Fibroblast of lung (primary cell): ENCODE data around the gene SYCE3.

Experiments
- EZH2 ChIP-seq: IDR thresholded peaks from 2 replicates; pipeline ENCODE4 v1.5.1; 2012; ENCODE audit warnings: low read length, control low read depth, mild to moderate bottlenecking; ENCODE audit errors: missing control alignments
- TF ChIP-seq, protein P1 (sequence below), 2 donors: IDR thresholded peaks in 1 of 2; conservative IDR thresholded peaks in 1 of 2; 1 replicate in 1 of 2; 2 replicates in 1 of 2; pipeline ENCODE4 v1.5.1; 2011 to 2012; ENCODE audit warnings: low read length in 2 of 2, control low read depth in 1 of 2, inconsistent platforms in 1 of 2, low read depth in 1 of 2, mild to moderate bottlenecking in 1 of 2

DNA sequence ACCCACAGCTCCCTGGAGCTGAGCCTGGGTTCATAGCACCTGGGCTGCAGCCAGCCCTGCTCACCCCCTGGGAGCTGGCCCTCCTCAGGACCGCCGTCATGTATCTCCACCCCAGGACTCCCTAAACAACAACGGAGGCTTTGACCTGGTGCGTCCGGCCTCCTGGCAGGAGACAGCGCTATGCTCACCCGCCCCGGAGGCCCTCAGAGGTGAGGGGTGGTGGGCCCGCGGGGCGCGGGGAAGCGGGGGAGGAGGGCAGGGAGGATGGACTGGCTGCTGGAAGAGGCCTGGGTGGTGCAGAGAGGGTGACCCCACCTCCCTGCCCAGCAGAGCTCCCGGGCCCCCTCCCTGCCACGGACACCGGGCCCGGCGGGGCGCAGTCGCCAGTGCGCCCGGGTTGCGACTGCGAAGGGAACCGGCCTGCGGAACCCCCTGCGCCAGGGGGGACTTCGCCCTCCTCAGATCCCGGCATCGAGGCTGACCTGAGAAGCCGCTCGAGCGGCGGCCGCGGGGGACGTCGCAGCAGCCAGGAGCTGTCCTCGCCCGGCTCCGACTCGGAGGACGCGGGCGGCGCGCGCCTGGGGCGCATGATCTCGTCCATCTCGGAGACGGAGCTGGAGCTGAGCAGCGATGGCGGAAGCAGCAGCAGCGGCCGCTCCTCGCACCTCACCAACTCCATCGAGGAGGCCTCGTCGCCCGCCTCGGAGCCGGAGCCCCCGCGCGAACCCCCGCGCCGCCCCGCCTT, 41.0 kb upstream of the SYCE3 start:
- TF ChIP-seq, protein P1, sequence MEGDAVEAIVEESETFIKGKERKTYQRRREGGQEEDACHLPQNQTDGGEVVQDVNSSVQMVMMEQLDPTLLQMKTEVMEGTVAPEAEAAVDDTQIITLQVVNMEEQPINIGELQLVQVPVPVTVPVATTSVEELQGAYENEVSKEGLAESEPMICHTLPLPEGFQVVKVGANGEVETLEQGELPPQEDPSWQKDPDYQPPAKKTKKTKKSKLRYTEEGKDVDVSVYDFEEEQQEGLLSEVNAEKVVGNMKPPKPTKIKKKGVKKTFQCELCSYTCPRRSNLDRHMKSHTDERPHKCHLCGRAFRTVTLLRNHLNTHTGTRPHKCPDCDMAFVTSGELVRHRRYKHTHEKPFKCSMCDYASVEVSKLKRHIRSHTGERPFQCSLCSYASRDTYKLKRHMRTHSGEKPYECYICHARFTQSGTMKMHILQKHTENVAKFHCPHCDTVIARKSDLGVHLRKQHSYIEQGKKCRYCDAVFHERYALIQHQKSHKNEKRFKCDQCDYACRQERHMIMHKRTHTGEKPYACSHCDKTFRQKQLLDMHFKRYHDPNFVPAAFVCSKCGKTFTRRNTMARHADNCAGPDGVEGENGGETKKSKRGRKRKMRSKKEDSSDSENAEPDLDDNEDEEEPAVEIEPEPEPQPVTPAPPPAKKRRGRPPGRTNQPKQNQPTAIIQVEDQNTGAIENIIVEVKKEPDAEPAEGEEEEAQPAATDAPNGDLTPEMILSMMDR (conservative IDR thresholded peaks at IDR 0.05 in 1 of 2, IDR thresholded peaks at IDR 0.05 in 1 of 2; ENCODE audit: low read depth in 1 of 2, low read length in 2 of 2), result no peak
- peak; percentile 59 for TF ChIP-seq EZH2
